Lung (tissue), 12 donors: ENCODE data around the gene EVI5. TPM values are rescaled to one million over a fixed set of nuclear protein-coding genes. Genes with fewer than 3 reads are reported as not detected.
"Not testable (repeated sequence)": the region's sequence is repeated elsewhere in the genome, so short reads cannot be mapped to it uniquely, and the experiment has no call there.

Experiments used
- ATAC-seq: fragments of 200-7000 bp; cut with Tn5 transposase; one replicate; pipeline ENCODE4 v1.9.1; 2020; ENCODE audit warnings: moderate number of reproducible peaks; ENCODE audit not compliant: insufficient read depth, low FRiP score
- DNase-seq, 3 donors: peaks; one replicate each; pipeline ENCODE4 v3.0.0-alpha.2; 2013 to 2017
- H3K27ac ChIP-seq, 2 donors: one replicate each; pipeline ENCODE4 v1.5.1; 2013; ENCODE audit warnings: mild to moderate bottlenecking in 2 of 2, moderate library complexity in 2 of 2, control low read depth in 1 of 2, inconsistent platforms in 1 of 2, low read depth in 1 of 2, low read length in 1 of 2
- H3K27me3 ChIP-seq, 3 donors: one replicate each; pipeline ENCODE4 v1.5.1; 2013; ENCODE audit warnings: low read length in 2 of 3; ENCODE audit not compliant: control insufficient read depth in 3 of 3, insufficient read depth in 3 of 3
- H3K36me3 ChIP-seq, 4 donors: one replicate each; pipeline ENCODE4 v1.5.1; 2013; ENCODE audit warnings: low read length in 4 of 4, mild to moderate bottlenecking in 1 of 4, moderate library complexity in 1 of 4; ENCODE audit not compliant: control insufficient read depth in 4 of 4, insufficient read depth in 4 of 4
- H3K4me1 ChIP-seq, 5 donors: one replicate each; pipeline ENCODE4 v1.5.1; 2013; ENCODE audit warnings: low read length in 5 of 5, mild to moderate bottlenecking in 2 of 5, moderate library complexity in 1 of 5; ENCODE audit not compliant: control insufficient read depth in 5 of 5, insufficient read depth in 5 of 5
- H3K4me3 ChIP-seq: one replicate; pipeline ENCODE4 v1.5.1; 2013; ENCODE audit warnings: mild to moderate bottlenecking, control low read depth, moderate library complexity
- H3K9ac ChIP-seq, 2 donors: one replicate each; pipeline ENCODE4 v1.5.1; 2013; ENCODE audit warnings: low read length in 2 of 2, control low read depth in 1 of 2; ENCODE audit not compliant: insufficient read depth in 1 of 2
- H3K9me3 ChIP-seq, 4 donors: one replicate each; pipeline ENCODE4 v1.5.1; 2013; ENCODE audit warnings: low read length in 3 of 4, mild to moderate bottlenecking in 1 of 4, moderate library complexity in 1 of 4; ENCODE audit not compliant: control insufficient read depth in 4 of 4, insufficient read depth in 3 of 4
- WGBS, 2 donors: extraction: QIAGEN DNeasy Blood & Tissue Kit; methylation state at CpG; one replicate each; pipeline ENCODE4 v1.1.7; 2013; 5-methylcytosine and 5-hydroxymethylcytosine counted together
- polyA plus RNA-seq, 2 donors: library from polyadenylated mRNA; stranded (reverse); fragments of 200-250 nt; gene quantifications; one replicate each; pipeline ENCODE4 v1.2.1, GENCODE V29; 2013
- total RNA-seq, 2 donors: library from RNA; depleted of rRNA in 1 of 2; stranded (reverse); fragments of >200 nt in 1 of 2; gene quantifications; one replicate each; pipeline ENCODE4 v1.2.1, GENCODE V29; 2014 to 2021
- TF ChIP-seq, protein P1 (sequence below): IDR thresholded peaks from 2 replicates; pipeline ENCODE4 v1.5.1; 2012; ENCODE audit warnings: mild to moderate bottlenecking; ENCODE audit errors: control extremely low read depth, extremely low read depth
- donor health status: control.
- donor health status: control.
- donor health status: Bipolar disorder and iron deficiency.
- donor health status: healthy.
- donor health status: DM: yes; HTN: yes; CAD: no.

EVI5 gene
- total and polyA plus RNA-seq, 4 donors, result 4.9 to 88.8 (median 25.1) TPM

DNA sequence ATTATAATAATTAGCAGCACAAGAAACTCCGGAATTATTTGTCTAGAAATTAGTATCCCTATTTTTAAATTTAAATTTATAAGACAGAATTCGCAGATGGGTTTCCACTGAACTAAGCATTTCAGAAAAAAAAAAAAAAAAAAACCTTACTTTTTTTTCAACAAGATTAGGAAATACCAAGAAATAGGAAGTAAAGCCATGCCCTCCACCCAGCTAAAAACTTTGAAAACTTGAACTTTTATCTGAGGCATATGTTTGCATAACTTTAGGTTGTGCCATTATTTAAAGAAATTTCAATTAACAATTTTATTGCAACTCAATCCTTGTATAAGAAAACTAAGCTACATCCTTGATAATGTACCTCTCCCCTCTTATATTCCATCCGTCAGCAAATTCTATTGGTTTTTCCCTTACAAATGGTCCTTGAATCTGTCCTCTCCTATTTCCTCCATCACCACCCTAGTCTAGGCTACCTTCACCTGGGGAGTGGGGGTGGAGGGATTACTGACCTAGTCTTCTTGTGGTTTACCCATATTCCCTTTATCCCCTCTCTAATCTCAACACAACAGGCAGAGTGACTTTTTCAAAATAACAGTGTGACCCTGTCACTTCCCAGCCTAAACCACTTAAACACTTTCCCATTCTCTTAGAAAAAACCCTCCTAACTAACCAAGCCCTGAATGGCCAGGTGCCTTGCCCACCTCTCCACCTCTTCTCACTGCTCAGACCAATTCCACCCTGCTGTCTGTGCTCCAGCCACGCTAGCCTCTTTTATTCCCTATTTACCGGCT, 1.4 kb upstream of the EVI5 start:
- H3K4me3 ChIP-seq, result no peak overlapping the region
- 71 to 83% methylated on average over 5 of the region's 5 CpGs for WGBS, 2 donors
- ATAC-seq, result no peak

GRCh38 chr1:92784021-92784638, 778 bp downstream of the EVI5 start:
- Histone ChIP-seq H3K4me1 (peaks cover 0 to 13% (median 2%) of the 10 kb centered on the region in 5 donors), H3K9ac (peak overlapping the region; percentile 85 to 96), H3K4me3 (peak overlapping the region; percentile 87), H3K36me3 (peaks cover 0 to 4% (median under 1%) of the 10 kb centered on the region in 4 donors), H3K9me3 (no peaks in the 10 kb centered on the region), H3K27me3 (no peaks in the 10 kb centered on the region), H3K27ac (peak overlapping the region; percentile 95 to 100)
- DNase-seq, result peak; percentile 51 to 81 (median 62)
- TF ChIP-seq, protein P1, sequence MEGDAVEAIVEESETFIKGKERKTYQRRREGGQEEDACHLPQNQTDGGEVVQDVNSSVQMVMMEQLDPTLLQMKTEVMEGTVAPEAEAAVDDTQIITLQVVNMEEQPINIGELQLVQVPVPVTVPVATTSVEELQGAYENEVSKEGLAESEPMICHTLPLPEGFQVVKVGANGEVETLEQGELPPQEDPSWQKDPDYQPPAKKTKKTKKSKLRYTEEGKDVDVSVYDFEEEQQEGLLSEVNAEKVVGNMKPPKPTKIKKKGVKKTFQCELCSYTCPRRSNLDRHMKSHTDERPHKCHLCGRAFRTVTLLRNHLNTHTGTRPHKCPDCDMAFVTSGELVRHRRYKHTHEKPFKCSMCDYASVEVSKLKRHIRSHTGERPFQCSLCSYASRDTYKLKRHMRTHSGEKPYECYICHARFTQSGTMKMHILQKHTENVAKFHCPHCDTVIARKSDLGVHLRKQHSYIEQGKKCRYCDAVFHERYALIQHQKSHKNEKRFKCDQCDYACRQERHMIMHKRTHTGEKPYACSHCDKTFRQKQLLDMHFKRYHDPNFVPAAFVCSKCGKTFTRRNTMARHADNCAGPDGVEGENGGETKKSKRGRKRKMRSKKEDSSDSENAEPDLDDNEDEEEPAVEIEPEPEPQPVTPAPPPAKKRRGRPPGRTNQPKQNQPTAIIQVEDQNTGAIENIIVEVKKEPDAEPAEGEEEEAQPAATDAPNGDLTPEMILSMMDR, result no peak
- WGBS, 2 donors, result 2 to 4% methylated on average over 22 to 24 of the region's 25 CpGs
- peak; percentile 3 for ATAC-seq

More for the DNA sequence above, 1.4 kb upstream of the EVI5 start:
- H3K9ac ChIP-seq, result no peak overlapping the region
- H3K27me3 ChIP-seq, result no peaks in the 10 kb centered on the region
- H3K36me3 ChIP-seq, result peaks cover 0 to 4% (median 0%) of the 10 kb centered on the region in 4 donors
- no peak overlapping the region for H3K27ac ChIP-seq
- TF ChIP-seq, protein P1, result no peak
- no peaks in the 10 kb centered on the region for H3K9me3 ChIP-seq
- no peak for DNase-seq
- peaks cover 0 to 9% (median 2%) of the 10 kb centered on the region in 5 donors for H3K4me1 ChIP-seq

DNA sequence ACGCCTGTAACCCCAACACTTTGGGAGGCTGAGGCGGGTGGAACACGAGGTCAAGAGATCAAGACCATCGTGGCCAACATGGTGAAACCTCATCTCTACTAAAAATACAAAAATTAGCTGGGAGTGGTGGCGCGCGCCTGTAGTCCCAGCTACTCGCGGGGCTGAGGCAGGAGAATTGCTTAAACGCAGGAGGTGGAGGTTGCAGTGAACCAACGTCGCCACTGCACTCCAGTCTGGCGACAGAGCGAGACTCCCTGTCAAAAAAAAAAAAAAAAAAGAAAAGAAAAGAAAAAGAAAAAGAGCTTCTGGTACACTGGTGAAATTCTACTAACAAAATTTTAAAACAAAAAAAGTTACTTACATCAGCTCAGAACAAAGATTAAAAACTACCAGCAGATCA, 1.4 kb downstream of the EVI5 start:
- Histone ChIP-seq H3K9ac (peak overlapping the region; percentile 85 to 96), H3K4me1 (peaks cover 0 to 16% (median 2%) of the 10 kb centered on the region in 5 donors), H3K27ac (peak overlapping the region in 1 of 2 donors; percentile 95)
- H3K36me3 ChIP-seq, ATAC-seq, H3K4me3 ChIP-seq, H3K9me3 ChIP-seq, H3K27me3 ChIP-seq: not testable (repeated sequence)
- 57 to 70% methylated on average over 14 of the region's 14 CpGs for WGBS, 2 donors
- peak in 2 of 3 donors; percentile 35 to 51 for DNase-seq

DNA sequence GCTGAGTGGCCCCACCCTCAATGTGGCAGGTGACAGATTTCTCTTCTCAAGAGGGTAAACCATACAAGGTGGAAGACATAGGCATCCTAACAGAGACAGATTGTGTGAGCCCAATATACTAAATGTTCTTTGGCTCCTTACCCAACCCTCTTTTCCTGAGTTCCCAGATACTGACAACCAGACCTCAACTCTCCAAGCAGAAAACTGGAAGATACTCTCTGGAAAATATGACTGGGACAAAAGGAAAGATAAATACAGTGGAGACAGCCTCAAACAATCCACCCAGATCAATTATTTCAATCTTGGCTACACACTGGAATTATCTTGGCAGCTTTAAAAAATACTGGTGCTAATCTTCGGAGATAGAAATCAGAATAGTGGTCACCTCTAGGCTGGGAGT, 6.5 kb downstream of the EVI5 start:
- Histone ChIP-seq H3K9ac (no peak overlapping the region), H3K9me3 (no peaks in the 10 kb centered on the region), H3K36me3 (peaks cover 0 to 4% (median 1%) of the 10 kb centered on the region in 4 donors), H3K4me1 (peaks cover 0 to 27% (median 2%) of the 10 kb centered on the region in 5 donors), H3K4me3 (no peak overlapping the region), H3K27ac (no peak overlapping the region), H3K27me3 (no peaks in the 10 kb centered on the region)
- TF ChIP-seq, protein P1, result no peak
- ATAC-seq (no peak), DNase-seq (no peak)
- WGBS, 2 donors, result 78 to 86% methylated on average over 1 of the region's 1 CpG
